HCT116 (cell line): ENCODE data around the gene VCAM1. TPM values are rescaled to one million over a fixed set of nuclear protein-coding genes. Genes with fewer than 3 reads are reported as not detected.

ENCODE experiments used
- ATAC-seq: fragments of 200-7000 bp; cut with Tn5 transposase; 2 replicates; pipeline ENCODE4 v1.9.1; 2020; ENCODE audit warnings: mild to moderate bottlenecking, moderate library complexity
- BruUV-seq: library from RNA; stranded (reverse); fragments of 400-500 nt; replicated peaks from 2 replicates; lab custom pipeline; 2021; lab: Mats Ljungman, UMichigan
- CTCF ChIA-PET: fragments of 300-600 bp; sonication (Branson Sonifier 250); formaldehyde crosslinking; loops from one replicate; lab custom pipeline; 2021; ENCODE audit warnings: antibody characterized with exemption; lab: Charles Lee
- POLR2A ChIA-PET: fragments of 300-600, 350-600 bp; sonication (Branson Sonifier 250); formaldehyde crosslinking; loops from one replicate; lab custom pipeline; 2021; ENCODE audit warnings: antibody characterized with exemption; lab: Charles Lee
- RAD21 ChIA-PET, 2 experiments: fragments of 300-600 bp; sonication (Branson Sonifier 250); formaldehyde crosslinking; loops; one replicate each; lab custom pipeline; 2023; ENCODE audit warnings: low total read pairs in 2 of 2; ENCODE audit not compliant: uncharacterized antibody in 2 of 2, unreplicated experiment in 2 of 2, low non-redundant PET in 1 of 2; lab: Charles Lee
- DNase-seq: peaks from one replicate; pipeline ENCODE4 v3.0.0-alpha.2; 2010; ENCODE audit warnings: low read depth, low spot score
- H2AFZ ChIP-seq: fragments of 200-600 bp; shearing (Covaris generic), sonication (generic); 2 replicates; pipeline ENCODE4 v1.6.1; 2017; ENCODE audit warnings: low read depth, mixed run types, mixed read lengths, antibody characterized with exemption, low read length; ENCODE audit not compliant: poor library complexity, severe bottlenecking
- H3K27ac ChIP-seq: 2 replicates; pipeline ENCODE4 v1.5.1; 2012; ENCODE audit warnings: low read depth, low read length
- H3K27me3 ChIP-seq: fragments of 200-600 bp; sonication (generic); 2 replicates; pipeline ENCODE4 v1.6.1; 2016; ENCODE audit warnings: mixed run types, low read length, mixed read lengths; ENCODE audit not compliant: insufficient read depth
- H3K36me3 ChIP-seq, 2 experiments: fragments of 200-500 bp in 1 of 2; fragments of 200-600 bp in 1 of 2; sonication (Bioruptor generic) in 1 of 2; sonication (generic) in 1 of 2; 2 replicates each; pipeline versions ENCODE4 v1.5.1 to v1.6.1; 2014 to 2016; ENCODE audit warnings: low read length in 2 of 2, inconsistent platforms in 1 of 2, mixed read lengths in 1 of 2, mixed run types in 1 of 2; ENCODE audit not compliant: insufficient read depth in 2 of 2, control insufficient read depth in 1 of 2
- H3K4me1 ChIP-seq, 2 experiments: fragments of 200-600 bp in 1 of 2; sonication (generic) in 1 of 2; 2 replicates each; pipeline versions ENCODE4 v1.5.1 to v1.6.1; 2012 to 2017; ENCODE audit warnings: low read length in 2 of 2, inconsistent platforms in 1 of 2, mild to moderate bottlenecking in 1 of 2, mixed read lengths in 1 of 2, mixed run types in 1 of 2, moderate library complexity in 1 of 2; ENCODE audit not compliant: insufficient read depth in 2 of 2, control insufficient read depth in 1 of 2
- H3K4me2 ChIP-seq: fragments of 200-600 bp; sonication (generic); 2 replicates; pipeline ENCODE4 v1.6.1; 2017; ENCODE audit warnings: mixed run types, low read length, mixed read lengths
- H3K4me3 ChIP-seq, 2 experiments: fragments of 200-600 bp in 1 of 2; sonication (generic) in 1 of 2; replicated peaks in 1 of 2; 2 replicates each; pipeline ENCODE4 v1.5.1; 2011 to 2016; ENCODE audit warnings: low read length in 2 of 2, control low read depth in 1 of 2, low read depth in 1 of 2, mild to moderate bottlenecking in 1 of 2, mixed read lengths in 1 of 2, mixed run types in 1 of 2
- H3K79me2 ChIP-seq: fragments of 200-600 bp; sonication (generic); 2 replicates; pipeline ENCODE4 v1.6.1; 2017; ENCODE audit warnings: mild to moderate bottlenecking, mixed run types, low read length, moderate library complexity, mixed read lengths; ENCODE audit not compliant: insufficient read depth
- H3K9ac ChIP-seq: fragments of 200-600 bp; sonication (generic); 2 replicates; pipeline ENCODE4 v1.6.1; 2016; ENCODE audit warnings: low read length, mixed read lengths
- H3K9me2 ChIP-seq: fragments of 200-600 bp; sonication (generic), shearing (Covaris generic); 2 replicates; pipeline ENCODE4 v1.6.1; 2017; ENCODE audit warnings: mixed run types, mild to moderate bottlenecking, moderate library complexity; ENCODE audit not compliant: insufficient read depth
- H3K9me3 ChIP-seq, 2 experiments: fragments of 200-500 bp in 1 of 2; fragments of 200-600 bp in 1 of 2; sonication (Bioruptor generic) in 1 of 2; sonication (generic) in 1 of 2; 2 replicates each; pipeline ENCODE4 v1.6.1; 2014 to 2017; ENCODE audit warnings: low read length in 2 of 2, mixed read lengths in 2 of 2, inconsistent platforms in 1 of 2, low read depth in 1 of 2, mild to moderate bottlenecking in 1 of 2, mixed run types in 1 of 2, moderate library complexity in 1 of 2; ENCODE audit not compliant: control insufficient read depth in 1 of 2, insufficient read depth in 1 of 2
- H4K20me1 ChIP-seq: fragments of 200-600 bp; sonication (generic), shearing (Covaris generic); 2 replicates; pipeline ENCODE4 v1.6.1; 2017; ENCODE audit warnings: mixed run types, mild to moderate bottlenecking, moderate library complexity; ENCODE audit not compliant: insufficient read depth
- ATF3 ChIP-seq: IDR thresholded peaks from 2 replicates; pipeline ENCODE4 v1.6.1; 2012
- CBX3 ChIP-seq: IDR thresholded peaks from 2 replicates; pipeline ENCODE4 v1.6.1; 2012; ENCODE audit warnings: low read depth
- CTCF ChIP-seq, 3 experiments: fragments of 200-600 bp in 1 of 3; sonication (generic) in 1 of 3; IDR thresholded peaks in 2 of 3; conservative IDR thresholded peaks in 1 of 3; 2 replicates each; pipeline ENCODE4 v1.5.1; 2012 to 2017; ENCODE audit warnings: low read depth in 2 of 3, low read length in 2 of 3, antibody characterized with exemption in 1 of 3, borderline replicate concordance in 1 of 3, control low read depth in 1 of 3, mild to moderate bottlenecking in 1 of 3, mixed read lengths in 1 of 3, mixed run types in 1 of 3, moderate library complexity in 1 of 3; ENCODE audit not compliant: insufficient read depth in 1 of 3
- FOSL1 ChIP-seq: IDR thresholded peaks from 2 replicates; pipeline ENCODE4 v1.6.1; 2012; ENCODE audit warnings: low read depth
- JUND ChIP-seq: IDR thresholded peaks from 2 replicates; pipeline ENCODE4 v1.6.1; 2012
- POLR2A ChIP-seq: IDR thresholded peaks from 2 replicates; pipeline ENCODE4 v1.7.0; 2011; ENCODE audit warnings: borderline replicate concordance; ENCODE audit not compliant: insufficient read depth, insufficient read length; ENCODE audit errors: extremely low read depth
- RAD21 ChIP-seq: IDR thresholded peaks from 2 replicates; pipeline ENCODE4 v1.6.1; 2012; ENCODE audit warnings: low read depth, mild to moderate bottlenecking
- REST ChIP-seq: IDR thresholded peaks from 2 replicates; pipeline ENCODE4 v1.6.1; 2012; ENCODE audit warnings: low read depth
- SRF ChIP-seq: IDR thresholded peaks from 2 replicates; pipeline ENCODE4 v1.6.1; 2012; ENCODE audit warnings: low read depth
- TCF7L2 ChIP-seq: IDR thresholded peaks from 2 replicates; pipeline ENCODE4 v1.7.0; 2011; ENCODE audit warnings: borderline replicate concordance, inconsistent platforms; ENCODE audit not compliant: insufficient read depth, insufficient read length; ENCODE audit errors: extremely low read depth
- intact Hi-C: fragments of 100-400 bp; cut with micrococcal nuclease; formaldehyde crosslinking; loops from 2 replicates; pipeline ENCODE4 v1.10.0; 2022
- total RNA-seq: library from RNA; stranded (reverse); gene quantifications from one replicate; pipeline ENCODE4 v1.2.1, GENCODE V29; 2021; ENCODE audit not compliant: unreplicated experiment

The VCAM1 gene
- total RNA-seq, 1 experiment from 2014 or later: 0.17 TPM

- Histone ChIP-seq H3K4me1 (no peaks in the 10 kb centered on the region), H3K9ac (no peak overlapping the region), H2AFZ (no peak overlapping the region), H3K4me2 (no peak overlapping the region), H3K79me2 (no peaks in the 10 kb centered on the region), H3K36me3 (no peaks in the 10 kb centered on the region), H3K4me3 (no peak overlapping the region), H3K9me3 (no peaks in the 10 kb centered on the region), H3K27ac (no peak overlapping the region), H3K27me3 (no peaks in the 10 kb centered on the region), H3K9me2 (no peaks in the 10 kb centered on the region), H4K20me1 (no peaks in the 10 kb centered on the region)
- DNase-seq (no peak), ATAC-seq (peak; percentile 69)
- intact Hi-C loops: no loop called here
- ChIA-PET POLR2A (no interaction called here), CTCF (interaction anchor here (1.1 kb wide), 1 partner anchor 119 kb away, joined by 3 read pairs; no protein-coding TSS in a partner anchor), RAD21 (no interaction called here)
- BruUV-seq: no TSS peak
- TF ChIP-seq ATF3 (no peak), RAD21 (peak; percentile 35; the same call in 1 of the 2 replicates), POLR2A (no peak), CTCF (IDR thresholded peaks at IDR 0.05 in 2 of 3, conservative IDR thresholded peaks at IDR 0.05 in 1 of 3; ENCODE audit: borderline replicate concordance in 1 of 3, insufficient read depth in 1 of 3, low read depth in 2 of 3, low read length in 2 of 3) (peak in 2 of 3 experiments; percentile 23 to 35; a peak in 2 of 6 replicates), CBX3 (no peak)
These were observed 30.7 kb downstream of the VCAM1 start for GRCh38 chr1:100750005-100750885.

GRCh38 chr1:100752791-100753190 is 33.2 kb downstream of the VCAM1 start:
- H3K4me2 ChIP-seq: no peak overlapping the region
- no peaks in the 10 kb centered on the region for H3K79me2 ChIP-seq
- no peak overlapping the region for H2AFZ ChIP-seq
- H3K9me2 ChIP-seq: no peaks in the 10 kb centered on the region
- no peak overlapping the region for H3K4me3 ChIP-seq
- DNase-seq: no peak
- ChIA-PET CTCF (no interaction called here), POLR2A (no interaction called here), RAD21 (no interaction called here)
- no peak overlapping the region for H3K27ac ChIP-seq
- intact Hi-C loops: no loop called here
- ATAC-seq: no peak
- BruUV-seq: no TSS peak
- TF ChIP-seq TCF7L2: no peak
- TF ChIP-seq REST: no peak
- TF ChIP-seq SRF: no peak
- TF ChIP-seq JUND: no peak
- no peak for TF ChIP-seq FOSL1
- H3K4me1 ChIP-seq: no peaks in the 10 kb centered on the region
- no peak overlapping the region for H3K9ac ChIP-seq
- H4K20me1 ChIP-seq: no peaks in the 10 kb centered on the region
- H3K27me3 ChIP-seq: no peaks in the 10 kb centered on the region
- no peaks in the 10 kb centered on the region for H3K9me3 ChIP-seq
- H3K36me3 ChIP-seq: no peaks in the 10 kb centered on the region
